HEK293 (cell line): ENCODE measurements around the gene FSTL5.

Experiments used
- CTCF ChIP-seq: fragments of 450-650 bp; formaldehyde crosslinking; IDR thresholded peaks from 2 replicates; pipeline ENCODE4 v1.5.1; 2016; ENCODE audit warnings: missing biosample characterization, missing genetic modification characterization
- EGR2 ChIP-seq: fragments of 450-650 bp; formaldehyde crosslinking; IDR thresholded peaks from 2 replicates; pipeline ENCODE4 v1.5.1; 2016; ENCODE audit warnings: low read depth, missing biosample characterization, missing genetic modification characterization
- FEZF1 ChIP-seq: fragments of 450-650 bp; formaldehyde crosslinking; IDR thresholded peaks from 2 replicates; pipeline ENCODE4 v1.5.1; 2016; ENCODE audit warnings: missing biosample characterization, missing genetic modification characterization
- IKZF3 ChIP-seq: fragments of 450-650 bp; IDR thresholded peaks from 2 replicates; pipeline ENCODE4 v1.5.0; 2018; ENCODE audit warnings: missing biosample characterization, mild to moderate bottlenecking, missing genetic modification characterization, moderate library complexity
- KLF7 ChIP-seq: fragments of 450-650 bp; formaldehyde crosslinking; IDR thresholded peaks from 2 replicates; pipeline ENCODE4 v1.5.1; 2016; ENCODE audit warnings: missing biosample characterization, missing genetic modification characterization, borderline replicate concordance
- SETDB1 ChIP-seq: IDR thresholded peaks from one replicate; pipeline ENCODE4 v1.6.1; 2017; ENCODE audit warnings: mild to moderate bottlenecking, low read length, moderate library complexity, mixed read lengths; ENCODE audit not compliant: insufficient read length
- ZBTB1 ChIP-seq: fragments of 450-650 bp; formaldehyde crosslinking; IDR thresholded peaks from 2 replicates; pipeline ENCODE4 v1.5.1; 2016; ENCODE audit warnings: missing biosample characterization, missing genetic modification characterization
- ZNF121 ChIP-seq: fragments of 450-650 bp; formaldehyde crosslinking; IDR thresholded peaks from 2 replicates; pipeline ENCODE4 v1.5.1; 2016; ENCODE audit warnings: missing biosample characterization, missing genetic modification characterization
- ZNF660 ChIP-seq: fragments of 450-650 bp; IDR thresholded peaks from 2 replicates; pipeline ENCODE4 v1.5.1; 2018; ENCODE audit warnings: missing biosample characterization, mild to moderate bottlenecking, missing genetic modification characterization

GRCh38 chr4:162116095-162116779 lies 47.6 kb downstream of the FSTL5 start:
- TF ChIP-seq ZBTB1 (tag by site-specific recombination) (no peak), SETDB1 (no peak), IKZF3 (no peak), CTCF (no peak), KLF7 (tag by site-specific recombination) (no peak), ZNF121 (tag by site-specific recombination) (no peak), FEZF1 (no peak), EGR2 (tag by site-specific recombination) (no peak), ZNF660 (tag by site-specific recombination) (no peak)
